Activated naive CD8-positive, alpha-beta T cell treated with anti-CD3 and anti-CD28 coated beads for 36 hours (primary cell): ENCODE results near the gene IRAK2. TPM values are rescaled to one million over a fixed set of nuclear protein-coding genes. Genes with fewer than 3 reads are reported as not detected.

Source experiments
- DNase-seq: peaks from one replicate; pipeline ENCODE4 v3.0.0; 2021
- H3K27ac Mint-ChIP-seq: one replicate; pipeline ENCODE4 v1.8.0; 2022; ENCODE audit warnings: mild to moderate bottlenecking, moderate library complexity, mixed read lengths
- H3K27me3 Mint-ChIP-seq: one replicate; pipeline ENCODE4 v1.8.0; 2022; ENCODE audit warnings: mild to moderate bottlenecking, mixed read lengths
- H3K36me3 Mint-ChIP-seq: one replicate; pipeline ENCODE4 v1.8.0; 2021; ENCODE audit warnings: mild to moderate bottlenecking, mixed read lengths
- H3K4me1 Mint-ChIP-seq: one replicate; pipeline ENCODE4 v1.8.0; 2021; ENCODE audit warnings: mixed read lengths
- H3K4me3 Mint-ChIP-seq: one replicate; pipeline ENCODE4 v1.8.0; 2022; ENCODE audit warnings: mild to moderate bottlenecking, moderate library complexity, mixed read lengths
- H3K9me3 Mint-ChIP-seq: one replicate; pipeline ENCODE4 v1.8.0; 2022; ENCODE audit warnings: mixed read lengths
- total RNA-seq, 2 experiments: library from RNA; stranded (reverse); gene quantifications; one replicate each; pipeline ENCODE4 v1.2.3, GENCODE V29; 2021

IRAK2 gene
- total RNA-seq, 2 experiments from 2014 or later, result 2.6 to 3.1 TPM

DNA sequence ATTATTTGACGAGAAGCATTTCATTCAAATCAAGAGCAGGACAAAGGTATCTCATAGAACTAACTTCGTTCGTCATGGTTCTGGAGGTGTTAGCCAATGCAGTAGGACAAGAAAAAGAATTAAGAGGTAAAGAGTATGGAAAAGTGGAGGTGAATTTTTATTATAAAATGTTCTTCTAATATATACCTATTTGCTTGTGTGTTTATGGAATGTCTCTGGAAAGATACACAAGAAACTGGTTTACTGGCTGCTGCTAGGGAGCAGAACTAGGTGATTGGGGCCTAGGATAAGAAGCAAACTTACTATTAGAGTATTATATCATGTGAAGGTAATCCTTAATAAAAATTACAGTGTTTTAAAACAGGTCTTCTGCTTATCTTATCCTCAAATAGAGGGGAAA, 52.6 kb downstream of the IRAK2 start:
- peaks cover 14% of the 10 kb centered on the region for H3K4me1 Mint-ChIP-seq
- H3K27me3 Mint-ChIP-seq, result no peaks in the 10 kb centered on the region
- H3K27ac Mint-ChIP-seq, result no peak overlapping the region
- H3K36me3 Mint-ChIP-seq, result peaks cover 11% of the 10 kb centered on the region
- H3K9me3 Mint-ChIP-seq, result no peaks in the 10 kb centered on the region
- H3K4me3 Mint-ChIP-seq, result no peak overlapping the region
- DNase-seq, result no peak

- peaks cover 16% of the 10 kb centered on the region for H3K36me3 Mint-ChIP-seq
- H3K27ac Mint-ChIP-seq, result no peak overlapping the region
- H3K9me3 Mint-ChIP-seq, result peaks cover 2% of the 10 kb centered on the region
- peaks cover 29% of the 10 kb centered on the region for H3K4me1 Mint-ChIP-seq
- no peaks in the 10 kb centered on the region for H3K27me3 Mint-ChIP-seq
- no peak overlapping the region for H3K4me3 Mint-ChIP-seq
- no peak for DNase-seq
These were observed 55.0 kb downstream of the IRAK2 start for GRCh38 chr3:10219737-10220136.

DNA sequence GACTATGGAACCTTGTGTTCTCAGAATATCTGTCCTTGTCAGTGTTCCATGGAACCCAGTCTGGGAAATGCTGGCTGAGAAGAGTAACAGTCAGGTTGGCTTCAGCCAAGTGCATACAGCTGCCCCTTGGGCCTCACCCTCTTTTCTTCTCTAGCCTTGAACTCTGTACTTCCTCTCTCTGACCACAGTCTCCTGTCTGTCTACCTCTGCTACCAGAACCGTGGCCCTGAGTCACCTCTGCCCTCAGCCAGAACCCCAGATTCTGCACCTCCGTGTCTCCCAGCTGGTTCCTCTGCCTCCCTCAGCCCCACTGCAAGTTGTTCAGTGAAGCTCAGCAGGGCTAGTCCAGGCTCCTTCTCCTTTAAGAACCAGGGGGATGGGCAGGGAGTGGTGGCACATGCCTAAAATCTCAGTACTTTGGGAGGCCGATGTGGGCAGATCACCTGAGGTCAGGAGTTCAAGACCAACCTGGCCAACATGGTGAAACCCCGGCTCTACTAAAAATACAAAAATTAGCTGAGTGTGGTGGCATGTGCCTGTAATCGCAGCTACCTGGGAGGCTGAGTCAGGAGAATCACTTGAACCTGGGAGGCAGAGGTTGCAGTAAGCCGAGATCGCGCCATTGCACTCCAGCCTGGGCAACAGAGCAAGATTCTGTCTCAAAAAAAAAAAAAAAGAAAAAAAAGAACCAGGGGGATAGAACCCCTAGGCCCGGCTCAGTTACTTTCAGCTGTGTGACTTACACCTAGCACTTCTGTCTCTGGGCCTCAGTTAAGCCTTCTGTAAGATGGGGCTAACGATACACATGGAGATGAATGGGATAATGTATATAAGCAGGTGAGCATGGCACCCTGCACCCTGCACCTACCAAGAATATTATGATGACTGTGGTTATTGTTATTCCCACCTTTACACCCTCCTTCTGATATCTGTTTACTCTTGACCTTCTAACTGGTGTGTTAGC, 59.2 kb downstream of the IRAK2 start:
- Mint-ChIP-seq H3K9me3 (peaks cover 2% of the 10 kb centered on the region), H3K4me1 (peaks cover 58% of the 10 kb centered on the region), H3K4me3 (no peak overlapping the region), H3K27ac (peak overlapping the region; percentile 28), H3K27me3 (no peaks in the 10 kb centered on the region), H3K36me3 (peaks cover 17% of the 10 kb centered on the region)
- peak; percentile 26 for DNase-seq

DNA sequence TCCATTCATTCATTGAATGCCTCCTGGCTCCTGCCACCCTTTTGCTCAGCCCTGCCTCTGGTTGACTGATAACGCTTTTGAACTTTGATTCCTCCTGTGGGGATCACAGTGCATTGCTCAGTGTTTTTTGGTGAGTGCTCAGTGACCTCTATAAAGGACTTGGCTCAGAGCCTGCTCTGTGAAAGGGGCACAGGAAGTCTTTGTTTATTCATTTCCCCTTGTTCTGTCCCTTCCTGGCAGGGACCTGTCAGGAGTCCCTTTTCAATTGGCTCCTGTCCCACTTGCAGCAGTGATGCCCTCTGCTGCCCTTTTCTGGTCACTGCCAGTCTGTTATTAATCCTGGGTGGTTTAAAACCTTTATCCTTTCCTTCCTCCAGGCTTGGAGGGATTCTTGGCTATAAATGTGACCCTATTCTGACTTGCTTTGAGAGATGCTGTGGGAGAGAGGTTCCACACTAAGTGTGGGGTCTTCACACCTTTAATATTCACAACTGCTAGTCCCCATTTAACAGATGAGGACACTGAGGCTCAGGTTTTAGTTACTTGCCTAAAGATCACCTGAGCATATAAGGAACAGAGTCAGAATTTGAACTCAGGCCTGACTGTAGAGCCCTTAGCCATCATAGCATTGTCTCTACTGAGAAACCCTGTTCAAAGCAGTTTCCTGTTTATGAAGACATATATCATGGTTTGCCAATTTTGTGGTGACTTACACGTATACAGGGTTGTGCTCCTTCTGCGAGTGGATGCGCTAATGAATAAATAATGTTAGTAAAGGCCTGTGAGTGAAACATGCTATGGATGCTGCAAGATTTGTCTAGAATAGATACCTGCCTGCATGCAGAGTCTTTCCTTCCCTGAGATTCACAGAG, 60.3 kb downstream of the IRAK2 start:
- H3K36me3 Mint-ChIP-seq, result peaks cover 21% of the 10 kb centered on the region
- peak overlapping the region; percentile 89 for H3K27ac Mint-ChIP-seq
- H3K27me3 Mint-ChIP-seq, result no peaks in the 10 kb centered on the region
- peak; percentile 60 for DNase-seq
- peaks cover 2% of the 10 kb centered on the region for H3K9me3 Mint-ChIP-seq
- peak overlapping the region; percentile 55 for H3K4me3 Mint-ChIP-seq
- H3K4me1 Mint-ChIP-seq, result peaks cover 64% of the 10 kb centered on the region

DNA sequence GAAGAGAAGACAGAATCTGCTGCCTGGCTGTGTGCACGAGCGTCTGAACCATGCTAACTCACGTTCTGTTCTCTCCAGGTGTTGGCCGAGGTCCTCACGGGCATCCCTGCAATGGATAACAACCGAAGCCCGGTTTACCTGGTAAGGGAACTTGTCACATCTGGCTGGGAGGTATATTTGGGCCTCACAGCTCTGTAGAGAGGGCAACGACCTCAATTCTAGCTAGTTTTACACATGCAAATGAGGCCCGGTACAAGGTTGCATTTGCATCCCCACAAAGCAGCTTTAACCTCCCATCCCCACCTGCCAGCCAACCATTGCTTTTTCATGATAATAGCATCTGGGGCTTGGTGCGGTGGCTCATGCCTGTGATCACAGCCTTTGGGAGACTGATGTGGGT, 61.6 kb downstream of the IRAK2 start:
- H3K27ac Mint-ChIP-seq, result no peak overlapping the region
- peaks cover 57% of the 10 kb centered on the region for H3K4me1 Mint-ChIP-seq

DNA sequence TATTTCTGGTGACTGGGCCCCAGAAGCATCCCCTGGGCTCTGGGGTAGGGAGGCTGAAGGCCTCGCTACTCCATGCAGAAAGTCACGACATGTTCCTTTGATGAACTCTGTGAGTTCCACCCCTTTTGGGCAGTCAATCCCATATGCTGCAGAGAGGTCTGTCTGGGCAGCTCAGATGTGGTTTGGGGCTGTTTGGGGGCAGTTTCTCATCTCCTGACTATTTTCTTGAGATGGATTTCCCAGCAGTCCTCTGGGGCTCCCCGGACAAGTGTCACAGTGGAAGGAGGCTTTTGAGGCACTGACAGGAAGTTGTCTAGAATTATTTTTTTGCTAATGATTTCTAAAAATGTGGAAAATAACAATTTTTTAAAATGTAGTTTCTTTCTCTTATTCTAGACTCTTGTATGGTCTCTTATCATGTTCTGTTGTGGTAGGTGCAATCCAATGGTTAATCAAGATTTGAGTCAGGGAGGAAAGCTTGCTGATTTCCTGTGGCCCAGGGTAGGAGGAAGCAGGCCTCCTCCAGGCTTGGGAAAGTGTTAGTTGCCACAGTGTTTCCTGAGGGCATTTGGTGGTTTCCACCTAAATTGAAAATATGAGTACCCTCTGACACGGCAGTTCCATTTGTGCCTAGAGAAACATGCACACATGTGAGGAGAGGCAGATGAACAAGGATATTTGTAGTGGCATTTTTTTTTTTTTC, 63.7 kb downstream of the IRAK2 start:
- Mint-ChIP-seq H3K4me3 (peak overlapping the region; percentile 30), H3K4me1 (peaks cover 44% of the 10 kb centered on the region), H3K36me3 (peaks cover 10% of the 10 kb centered on the region), H3K9me3 (peaks cover 2% of the 10 kb centered on the region), H3K27ac (peak overlapping the region; percentile 90), H3K27me3 (no peaks in the 10 kb centered on the region)
- peak; percentile 60 for DNase-seq

More for the DNA sequence above, 61.6 kb downstream of the IRAK2 start:
- Mint-ChIP-seq H3K36me3 (peaks cover 14% of the 10 kb centered on the region), H3K27me3 (no peaks in the 10 kb centered on the region), H3K9me3 (peaks cover 2% of the 10 kb centered on the region), H3K4me3 (no peak overlapping the region)
- no peak for DNase-seq

DNA sequence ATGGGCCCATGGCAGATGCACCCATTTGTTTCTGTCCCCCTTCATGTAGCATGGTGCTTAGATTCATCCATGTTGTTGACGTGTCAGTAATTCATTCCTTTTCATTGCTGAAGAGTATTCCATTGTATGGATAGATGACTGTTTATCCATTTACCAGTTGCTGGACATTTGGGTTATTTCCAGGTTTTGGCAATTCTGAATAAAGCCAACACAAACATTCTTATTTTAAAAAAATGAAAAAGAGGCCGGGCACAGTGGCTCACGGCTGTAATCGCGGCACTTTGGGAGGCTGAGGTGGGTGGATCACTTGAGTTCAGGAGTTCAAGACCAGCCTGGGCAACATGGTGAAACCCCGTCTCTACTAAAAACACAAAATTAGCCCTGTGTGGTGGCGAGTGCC, 64.9 kb downstream of the IRAK2 start:
- no peaks in the 10 kb centered on the region for H3K27me3 Mint-ChIP-seq
- no peak overlapping the region for H3K4me3 Mint-ChIP-seq
- peaks cover 11% of the 10 kb centered on the region for H3K36me3 Mint-ChIP-seq
- no peak overlapping the region for H3K27ac Mint-ChIP-seq
- peaks cover 2% of the 10 kb centered on the region for H3K9me3 Mint-ChIP-seq
- DNase-seq, result no peak
- peaks cover 37% of the 10 kb centered on the region for H3K4me1 Mint-ChIP-seq

DNA sequence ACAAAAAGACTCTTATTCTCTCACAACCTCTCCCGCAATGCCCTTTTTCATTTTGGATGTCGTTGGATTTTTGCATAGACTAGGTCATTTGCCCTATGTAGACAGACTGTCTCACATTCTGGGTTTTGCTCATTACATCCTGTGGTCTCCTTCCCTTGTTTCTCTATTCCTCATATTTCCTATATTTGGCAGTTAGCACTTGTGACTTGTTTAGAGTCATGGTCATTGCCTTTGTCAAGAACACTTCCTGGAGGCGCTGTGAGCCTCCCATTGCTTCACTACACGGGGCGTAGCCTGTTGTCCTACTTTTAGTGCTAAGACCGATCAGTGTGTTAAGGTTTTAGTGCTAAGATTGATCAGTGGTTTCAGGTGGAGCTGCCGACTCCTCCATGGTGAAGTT, 67.4 kb downstream of the IRAK2 start:
- Mint-ChIP-seq H3K4me3 (no peak overlapping the region), H3K9me3 (no peaks in the 10 kb centered on the region), H3K4me1 (peaks cover 24% of the 10 kb centered on the region), H3K27ac (no peak overlapping the region), H3K36me3 (peaks cover 18% of the 10 kb centered on the region), H3K27me3 (no peaks in the 10 kb centered on the region)
- no peak for DNase-seq

DNA sequence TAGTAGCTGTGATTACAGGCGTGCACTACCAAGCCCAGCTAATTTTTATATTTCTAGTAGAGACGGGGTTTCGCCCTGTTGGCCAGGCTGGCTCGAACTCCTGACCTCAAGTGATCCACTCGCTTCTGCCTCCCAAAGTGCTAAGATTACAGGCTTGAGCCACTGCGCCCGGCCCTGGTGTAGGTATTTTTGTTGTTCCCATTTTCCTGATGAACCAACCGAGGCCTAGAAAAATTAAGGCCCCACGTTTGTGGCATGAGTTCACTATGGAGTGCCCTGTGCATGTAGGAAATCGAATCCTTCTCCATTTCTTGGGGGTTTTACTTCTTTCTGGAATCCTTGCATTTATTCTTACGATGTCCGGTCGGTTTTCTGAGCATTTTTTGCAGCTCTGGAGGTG, 69.3 kb downstream of the IRAK2 start:
- Mint-ChIP-seq H3K36me3 (peaks cover 30% of the 10 kb centered on the region), H3K27ac (no peak overlapping the region), H3K4me3 (no peak overlapping the region), H3K9me3 (no peaks in the 10 kb centered on the region), H3K27me3 (no peaks in the 10 kb centered on the region), H3K4me1 (peaks cover 20% of the 10 kb centered on the region)
- no peak for DNase-seq

GRCh38 chr3:10234526-10235230, 70.0 kb downstream of the IRAK2 start:
- peaks cover 34% of the 10 kb centered on the region for H3K36me3 Mint-ChIP-seq
- no peak overlapping the region for H3K27ac Mint-ChIP-seq
- no peak overlapping the region for H3K4me3 Mint-ChIP-seq
- no peak for DNase-seq
- no peaks in the 10 kb centered on the region for H3K9me3 Mint-ChIP-seq
- peaks cover 15% of the 10 kb centered on the region for H3K4me1 Mint-ChIP-seq
- H3K27me3 Mint-ChIP-seq, result no peaks in the 10 kb centered on the region

DNA sequence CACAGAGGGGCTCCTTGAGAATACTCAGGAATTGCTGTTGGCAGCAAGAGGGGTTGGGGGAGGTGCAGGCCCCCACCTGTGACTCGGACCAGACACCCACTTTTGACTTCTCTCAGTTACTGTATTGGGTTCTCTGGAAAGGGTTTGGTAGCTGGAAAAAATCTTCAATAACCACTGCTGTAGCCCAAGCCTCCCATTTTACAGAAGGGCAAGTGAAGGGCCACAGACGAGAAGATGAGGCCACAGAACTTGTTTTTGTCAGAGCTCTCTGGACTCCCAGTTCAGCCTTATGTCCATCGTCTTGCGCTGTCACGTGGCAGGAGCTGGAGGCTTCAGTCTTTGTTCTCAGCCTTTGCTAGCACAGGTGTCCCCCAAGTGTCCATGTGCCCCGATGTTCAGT, 70.8 kb downstream of the IRAK2 start:
- DNase-seq, result no peak
- Mint-ChIP-seq H3K27me3 (no peaks in the 10 kb centered on the region), H3K36me3 (peaks cover 36% of the 10 kb centered on the region), H3K4me3 (no peak overlapping the region), H3K9me3 (no peaks in the 10 kb centered on the region), H3K27ac (no peak overlapping the region), H3K4me1 (peaks cover 15% of the 10 kb centered on the region)

DNA sequence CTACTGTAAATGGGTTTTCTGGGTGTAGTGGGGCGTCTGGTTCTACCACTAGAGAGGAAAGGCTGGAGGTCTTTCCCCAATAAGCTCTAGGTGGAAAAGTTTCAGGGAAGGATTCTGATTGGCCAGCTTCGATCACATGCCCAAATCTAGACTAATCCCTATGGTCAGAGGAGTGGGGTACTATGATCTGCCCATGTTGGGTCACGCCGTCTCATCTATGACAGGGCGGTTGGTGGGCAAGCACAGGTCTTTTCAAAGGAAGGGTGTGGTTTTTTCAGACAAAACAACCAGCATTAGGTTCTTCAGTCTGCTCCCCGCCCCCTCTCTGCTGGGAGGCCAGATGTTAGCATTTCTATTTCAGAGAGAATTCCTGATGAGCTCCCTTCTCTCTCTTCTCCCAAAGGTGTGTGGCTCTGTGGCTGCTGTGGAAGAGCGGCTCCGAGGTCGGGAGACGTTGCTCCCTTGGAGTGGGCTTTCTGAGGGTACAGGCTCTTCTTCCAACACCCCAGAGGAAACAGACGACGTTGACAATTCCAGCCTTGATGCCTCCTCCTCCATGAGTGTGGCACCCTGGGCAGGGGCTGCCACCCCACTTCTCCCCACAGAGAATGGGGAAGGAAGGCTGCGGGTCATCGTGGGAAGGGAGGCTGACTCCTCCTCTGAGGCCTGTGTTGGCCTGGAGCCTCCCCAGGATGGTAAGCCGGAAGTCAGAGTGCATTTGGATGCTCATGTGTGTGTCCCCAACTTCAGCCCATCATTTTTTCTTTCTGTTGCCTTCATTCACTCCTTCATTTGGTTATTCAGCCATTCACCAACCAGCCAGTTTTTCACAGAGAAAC, 73.8 kb downstream of the IRAK2 start:
- no peaks in the 10 kb centered on the region for H3K27me3 Mint-ChIP-seq
- no peak for DNase-seq
- H3K4me3 Mint-ChIP-seq, result no peak overlapping the region
- H3K9me3 Mint-ChIP-seq, result no peaks in the 10 kb centered on the region
- H3K36me3 Mint-ChIP-seq, result peaks cover 40% of the 10 kb centered on the region
- peak overlapping the region; percentile 73 for H3K27ac Mint-ChIP-seq
- H3K4me1 Mint-ChIP-seq, result peaks cover 43% of the 10 kb centered on the region

- H3K9me3 Mint-ChIP-seq, result peaks cover 13% of the 10 kb centered on the region
- no peak for DNase-seq
- H3K36me3 Mint-ChIP-seq, result peaks cover 57% of the 10 kb centered on the region
- H3K27me3 Mint-ChIP-seq, result no peaks in the 10 kb centered on the region
- no peak overlapping the region for H3K4me3 Mint-ChIP-seq
- peaks cover 51% of the 10 kb centered on the region for H3K4me1 Mint-ChIP-seq
- H3K27ac Mint-ChIP-seq, result peak overlapping the region; percentile 95
These were observed 76.1 kb downstream of the IRAK2 start for GRCh38 chr3:10240799-10241198.
